WI38 (cell line): ENCODE results near the gene MGLL.

Experiments
- H3K4me3 ChIP-seq: 2 replicates; pipeline ENCODE4 v1.5.1; 2011; ENCODE audit warnings: low read depth, mild to moderate bottlenecking, control low read depth, low read length
- TF ChIP-seq, protein P1 (sequence below): IDR thresholded peaks from 2 replicates; pipeline ENCODE4 v1.5.1; 2012; ENCODE audit warnings: low read depth, mild to moderate bottlenecking, control low read depth, low read length

MGLL gene

DNA sequence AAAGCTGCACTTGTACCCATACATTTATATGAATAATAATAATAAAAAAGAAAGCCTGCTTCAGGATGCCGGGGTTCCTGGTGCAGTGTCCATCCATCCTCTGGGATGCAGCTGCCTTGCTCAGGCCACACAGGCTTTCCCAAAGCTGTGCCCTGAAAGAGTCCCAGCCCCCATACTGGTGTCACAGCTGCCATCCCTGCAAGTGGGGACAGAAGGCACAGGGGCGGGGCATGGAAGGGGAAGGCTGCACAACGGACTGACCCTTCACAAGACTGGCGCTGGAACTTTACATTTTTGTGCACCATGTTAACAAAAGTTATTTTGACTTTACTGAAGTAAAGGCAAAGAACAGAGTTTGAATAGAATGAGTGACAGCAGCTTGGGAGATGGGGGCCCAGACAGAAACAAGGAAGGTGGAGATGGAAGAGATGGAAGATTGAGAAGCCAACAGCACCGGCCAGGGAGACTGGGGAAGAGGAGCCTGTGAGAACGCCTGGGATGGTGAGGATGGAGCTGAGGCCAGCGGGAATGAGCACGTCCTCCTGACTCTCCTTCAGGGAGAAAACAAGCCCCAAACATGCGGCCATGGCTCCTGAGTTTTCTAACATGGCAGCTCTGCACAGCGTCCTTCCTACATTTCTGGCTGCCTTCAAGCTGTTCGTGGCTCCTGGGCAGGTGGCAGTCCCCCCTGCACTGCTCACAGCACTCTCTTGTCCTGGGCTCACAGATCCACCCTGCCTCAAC, 76.5 kb downstream of the MGLL start:
- H3K4me3 ChIP-seq: no peak overlapping the region
- TF ChIP-seq, protein P1, sequence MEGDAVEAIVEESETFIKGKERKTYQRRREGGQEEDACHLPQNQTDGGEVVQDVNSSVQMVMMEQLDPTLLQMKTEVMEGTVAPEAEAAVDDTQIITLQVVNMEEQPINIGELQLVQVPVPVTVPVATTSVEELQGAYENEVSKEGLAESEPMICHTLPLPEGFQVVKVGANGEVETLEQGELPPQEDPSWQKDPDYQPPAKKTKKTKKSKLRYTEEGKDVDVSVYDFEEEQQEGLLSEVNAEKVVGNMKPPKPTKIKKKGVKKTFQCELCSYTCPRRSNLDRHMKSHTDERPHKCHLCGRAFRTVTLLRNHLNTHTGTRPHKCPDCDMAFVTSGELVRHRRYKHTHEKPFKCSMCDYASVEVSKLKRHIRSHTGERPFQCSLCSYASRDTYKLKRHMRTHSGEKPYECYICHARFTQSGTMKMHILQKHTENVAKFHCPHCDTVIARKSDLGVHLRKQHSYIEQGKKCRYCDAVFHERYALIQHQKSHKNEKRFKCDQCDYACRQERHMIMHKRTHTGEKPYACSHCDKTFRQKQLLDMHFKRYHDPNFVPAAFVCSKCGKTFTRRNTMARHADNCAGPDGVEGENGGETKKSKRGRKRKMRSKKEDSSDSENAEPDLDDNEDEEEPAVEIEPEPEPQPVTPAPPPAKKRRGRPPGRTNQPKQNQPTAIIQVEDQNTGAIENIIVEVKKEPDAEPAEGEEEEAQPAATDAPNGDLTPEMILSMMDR: no peak

DNA sequence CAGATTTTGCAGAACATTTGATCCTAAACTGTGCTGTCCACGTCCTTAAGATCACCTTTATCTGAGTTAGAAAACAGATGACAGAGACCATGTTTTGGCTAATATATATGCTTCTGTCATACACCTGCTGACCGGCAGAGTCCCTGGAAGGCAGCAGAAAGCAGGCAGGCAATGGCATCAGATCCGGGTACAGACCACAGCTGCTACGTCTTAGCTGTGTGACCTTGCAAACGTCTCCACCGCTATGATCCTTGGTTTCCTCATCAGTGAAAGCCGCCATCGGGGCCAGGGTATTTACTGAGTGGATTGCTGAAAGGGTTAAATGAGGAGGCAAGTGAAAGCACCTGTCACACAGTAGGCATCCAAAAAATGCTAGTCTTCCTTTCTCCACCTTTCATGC, 77.4 kb downstream of the MGLL start:
- TF ChIP-seq, protein P1: no peak
- no peak overlapping the region for H3K4me3 ChIP-seq

DNA sequence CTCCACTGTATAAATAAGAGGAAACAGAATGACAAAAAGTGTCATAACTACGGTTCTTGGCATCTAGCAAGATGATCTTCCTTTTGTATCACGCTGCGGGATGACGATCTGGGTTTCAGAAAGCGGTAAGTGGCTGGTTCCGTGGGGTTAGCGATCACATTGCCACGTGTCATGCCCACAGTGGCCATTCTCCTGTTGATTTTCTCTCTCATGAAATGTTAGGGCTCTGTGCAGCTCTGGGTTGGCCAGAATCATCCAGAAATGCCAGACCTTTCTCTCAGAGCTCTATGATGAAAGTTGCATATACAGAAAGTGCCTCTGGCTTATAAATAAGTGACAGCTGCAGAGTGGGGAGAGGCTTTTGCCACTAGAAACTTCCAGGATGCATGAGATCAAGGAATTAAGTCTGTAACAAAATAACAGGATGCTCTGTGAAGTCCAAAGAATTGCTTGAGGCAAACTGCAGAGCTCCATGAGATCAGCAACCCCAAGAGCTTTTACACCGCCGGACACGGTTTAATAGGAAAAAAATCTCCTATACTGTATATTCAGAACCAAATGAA, 78.0 kb downstream of the MGLL start:
- no peak overlapping the region for H3K4me3 ChIP-seq
- TF ChIP-seq, protein P1: no peak

DNA sequence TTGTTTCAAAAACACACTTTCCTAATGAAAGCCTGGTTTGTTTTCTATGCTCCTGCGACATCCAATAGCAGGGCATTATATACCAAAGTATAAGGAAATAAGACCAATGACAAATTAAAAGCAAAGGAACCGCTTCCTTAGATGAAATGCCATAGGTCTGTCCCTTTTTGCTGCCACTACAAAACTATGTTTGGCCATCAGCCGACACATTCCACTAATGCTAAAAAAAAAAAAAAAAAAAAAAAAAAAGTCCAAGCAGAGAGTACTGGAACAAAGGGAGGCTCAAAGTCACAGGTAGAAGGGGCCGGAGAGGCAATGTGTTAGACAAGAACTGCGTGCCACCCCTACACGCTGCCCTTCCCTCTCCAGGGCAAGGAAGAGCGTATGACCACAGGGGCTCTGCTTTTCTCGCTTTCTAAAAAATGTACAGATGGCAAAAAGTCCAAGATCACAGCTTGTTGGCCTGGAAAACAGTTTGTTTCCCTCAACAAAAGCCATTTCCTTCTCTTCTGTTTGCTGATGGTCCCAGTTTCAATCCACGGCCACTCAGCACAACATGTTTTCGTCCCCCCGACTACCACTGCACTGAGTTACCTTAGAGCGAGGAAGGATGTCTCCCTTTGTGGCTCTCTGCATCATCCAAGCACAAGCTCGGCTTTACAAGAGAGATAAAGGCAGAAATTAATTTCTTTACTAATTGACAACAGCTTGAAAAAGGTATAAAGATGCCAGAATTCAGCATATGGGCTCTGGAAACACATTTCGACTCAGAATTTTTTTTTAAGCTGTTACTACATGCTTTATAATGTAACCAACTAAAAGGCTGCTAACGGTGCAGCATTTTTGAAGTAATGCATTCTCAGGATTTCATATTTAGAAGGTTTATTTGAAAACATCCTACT, 78.7 kb downstream of the MGLL start:
- no peak overlapping the region for H3K4me3 ChIP-seq
- TF ChIP-seq, protein P1: no peak

DNA sequence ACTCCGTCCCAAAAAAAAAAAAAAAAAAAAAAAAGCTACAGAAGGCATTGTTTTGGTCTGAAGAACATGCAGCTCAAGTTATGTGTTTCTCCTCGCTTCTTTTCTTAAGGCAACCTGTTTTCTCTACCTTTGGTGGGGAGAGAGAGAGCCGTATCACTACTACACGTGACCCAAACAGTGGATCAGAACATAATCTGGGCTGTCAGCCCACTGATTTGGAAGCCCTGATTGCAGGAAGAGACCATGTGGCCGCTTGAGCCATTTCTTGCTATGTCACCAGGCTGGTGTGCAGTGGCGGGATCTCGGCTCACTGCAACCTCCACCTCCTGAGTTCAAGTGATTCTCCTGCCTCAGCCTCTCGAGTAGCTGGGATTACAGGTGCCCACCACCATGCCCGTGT, 79.7 kb downstream of the MGLL start:
- H3K4me3 ChIP-seq: no peak overlapping the region
- TF ChIP-seq, protein P1: no peak

DNA sequence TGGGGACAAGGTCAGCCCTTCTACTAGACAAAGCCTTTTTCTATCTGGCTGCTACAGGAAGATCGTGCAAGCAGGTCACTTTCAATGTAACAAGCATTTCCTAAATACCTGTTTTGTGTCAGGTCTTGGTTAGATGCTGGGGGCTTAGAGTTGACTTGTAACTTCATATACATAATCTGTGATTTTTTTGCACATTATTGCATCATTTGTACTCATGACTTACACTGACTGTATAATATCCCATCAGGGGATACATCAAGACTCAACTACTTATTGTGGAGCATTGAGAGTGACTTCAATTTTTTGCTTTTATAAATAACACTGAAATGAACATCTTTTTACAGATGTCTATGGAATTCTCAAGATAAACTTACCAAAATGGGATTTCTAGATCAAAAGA, 80.6 kb downstream of the MGLL start:
- TF ChIP-seq, protein P1: no peak
- no peak overlapping the region for H3K4me3 ChIP-seq
